HG03103 (cell line): Measurements from ENCODE around the gene QPRT.
"Not testable (repeated sequence)": the region's sequence is repeated elsewhere in the genome, so short reads cannot be mapped to it uniquely, and the experiment has no call there.

ENCODE experiments used
- ATAC-seq: cut with Tn5 transposase; IDR thresholded peaks from one replicate; pipeline ENCODE4 v1.9.1; 2021; ENCODE audit warnings: low read depth; ENCODE audit not compliant: unreplicated experiment

QPRT gene

GRCh38 chr16:29678691-29679267, at the start of gene QPRT:
QPRT (plus strand) TSS chr16:29679180; CDS start chr16:29679198, 18 bp downstream.
- ATAC-seq, result no peak

GRCh38 chr16:29629318-29629717, 49.7 kb upstream of the QPRT start:
- not testable (repeated sequence) for ATAC-seq

GRCh38 chr16:29631658-29632057, 47.3 kb upstream of the QPRT start:
- not testable (repeated sequence) for ATAC-seq

GRCh38 chr16:29635902-29636301, 43.1 kb upstream of the QPRT start:
- ATAC-seq, result not testable (repeated sequence)

GRCh38 chr16:29636368-29636767, 42.6 kb upstream of the QPRT start:
- ATAC-seq, result not testable (repeated sequence)

- not testable (repeated sequence) for ATAC-seq
These were observed 40.2 kb upstream of the QPRT start for GRCh38 chr16:29638751-29639150.

GRCh38 chr16:29641561-29641960, 37.4 kb upstream of the QPRT start:
- ATAC-seq, result no peak

- no peak for ATAC-seq
These were observed 35.4 kb upstream of the QPRT start for GRCh38 chr16:29643596-29643995.

GRCh38 chr16:29644338-29644857, 34.6 kb upstream of the QPRT start:
- peak; percentile 51 for ATAC-seq

- ATAC-seq, result no peak
These were observed 33.8 kb upstream of the QPRT start for GRCh38 chr16:29644973-29645693.

- no peak for ATAC-seq
These were observed 33.2 kb upstream of the QPRT start for GRCh38 chr16:29645694-29646187.

GRCh38 chr16:29646947-29647346, 32.0 kb upstream of the QPRT start:
- no peak for ATAC-seq

- no peak for ATAC-seq
These were observed 29.1 kb upstream of the QPRT start for GRCh38 chr16:29649588-29650494.

GRCh38 chr16:29650771-29651170, 28.2 kb upstream of the QPRT start:
- ATAC-seq, result no peak

GRCh38 chr16:29651774-29652349, 27.1 kb upstream of the QPRT start:
- ATAC-seq, result no peak

GRCh38 chr16:29653471-29653870, 25.5 kb upstream of the QPRT start:
- ATAC-seq, result no peak

- ATAC-seq, result not testable (repeated sequence)
These were observed 25.1 kb upstream of the QPRT start for GRCh38 chr16:29653890-29654289.

GRCh38 chr16:29656688-29657523, 22.1 kb upstream of the QPRT start:
- no peak for ATAC-seq

- no peak for ATAC-seq
These were observed 20.3 kb upstream of the QPRT start for GRCh38 chr16:29658705-29659104.
